Measurements from ENCODE around the gene CENPP.

Gene CENPP

DNA sequence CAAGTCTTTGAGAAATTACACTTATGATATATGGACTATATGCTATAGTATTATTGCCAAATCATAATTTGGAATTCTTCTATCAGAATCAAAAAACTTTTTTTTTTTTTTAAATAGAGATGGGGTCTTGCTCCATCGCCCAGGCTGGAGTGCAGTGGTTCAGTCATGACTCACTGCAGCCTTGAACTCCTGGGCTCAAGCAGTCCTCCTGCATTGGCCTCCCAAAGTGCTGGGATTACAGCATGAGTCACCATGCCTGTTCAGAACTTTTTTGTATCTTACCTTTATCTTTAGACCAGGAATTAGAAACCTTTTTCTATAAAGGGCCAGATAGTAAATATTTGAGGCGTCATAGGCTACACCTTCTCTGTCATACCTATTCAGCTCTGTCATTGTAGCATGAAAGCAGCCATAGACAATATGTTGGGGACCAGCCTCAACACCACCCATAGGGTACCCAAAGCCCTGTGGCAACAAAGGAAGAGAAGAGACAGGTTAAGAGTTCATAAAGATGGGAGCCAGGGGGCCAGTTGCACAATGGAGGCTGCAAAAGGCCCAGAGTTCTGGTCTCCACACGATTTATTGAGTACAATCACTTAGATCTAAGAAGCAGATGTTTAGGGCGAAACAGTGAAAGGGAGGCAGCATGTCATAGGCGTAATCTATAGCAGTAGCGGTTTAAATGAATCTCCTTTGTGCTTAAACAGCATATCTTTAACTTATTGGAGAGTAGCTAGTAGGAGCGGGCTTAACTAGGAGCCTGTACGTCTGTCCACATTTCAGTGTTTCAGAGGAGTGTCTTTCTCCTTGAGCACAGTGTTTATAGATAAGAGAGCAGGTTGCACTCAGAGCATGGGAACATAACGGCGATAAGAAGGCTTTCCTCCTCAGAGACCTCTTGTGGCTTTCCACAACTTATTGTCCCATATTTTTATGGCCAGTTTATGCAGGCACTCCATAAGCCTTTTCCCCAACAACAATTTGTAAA is 197.5 kb downstream of the CENPP start:
- no peak overlapping the region for H3K9ac ChIP-seq
- no peak overlapping the region for H3K4me3 ChIP-seq (ENCODE audit: low read depth, low read length)
- TF ChIP-seq, protein P1, sequence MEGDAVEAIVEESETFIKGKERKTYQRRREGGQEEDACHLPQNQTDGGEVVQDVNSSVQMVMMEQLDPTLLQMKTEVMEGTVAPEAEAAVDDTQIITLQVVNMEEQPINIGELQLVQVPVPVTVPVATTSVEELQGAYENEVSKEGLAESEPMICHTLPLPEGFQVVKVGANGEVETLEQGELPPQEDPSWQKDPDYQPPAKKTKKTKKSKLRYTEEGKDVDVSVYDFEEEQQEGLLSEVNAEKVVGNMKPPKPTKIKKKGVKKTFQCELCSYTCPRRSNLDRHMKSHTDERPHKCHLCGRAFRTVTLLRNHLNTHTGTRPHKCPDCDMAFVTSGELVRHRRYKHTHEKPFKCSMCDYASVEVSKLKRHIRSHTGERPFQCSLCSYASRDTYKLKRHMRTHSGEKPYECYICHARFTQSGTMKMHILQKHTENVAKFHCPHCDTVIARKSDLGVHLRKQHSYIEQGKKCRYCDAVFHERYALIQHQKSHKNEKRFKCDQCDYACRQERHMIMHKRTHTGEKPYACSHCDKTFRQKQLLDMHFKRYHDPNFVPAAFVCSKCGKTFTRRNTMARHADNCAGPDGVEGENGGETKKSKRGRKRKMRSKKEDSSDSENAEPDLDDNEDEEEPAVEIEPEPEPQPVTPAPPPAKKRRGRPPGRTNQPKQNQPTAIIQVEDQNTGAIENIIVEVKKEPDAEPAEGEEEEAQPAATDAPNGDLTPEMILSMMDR (IDR thresholded peaks at IDR 0.05): no peak
- no peaks in the 10 kb centered on the region for H3K9me3 ChIP-seq (ENCODE audit: control insufficient read depth, low read length)
- H3K36me3 ChIP-seq (ENCODE audit: control insufficient read depth, insufficient read depth, low read length): no peaks in the 10 kb centered on the region
- no peak overlapping the region for H2AFZ ChIP-seq
- H3K4me2 ChIP-seq (ENCODE audit: low read length): no peak overlapping the region
- H3K27ac ChIP-seq: no peak overlapping the region
- no peaks in the 10 kb centered on the region for H3K79me2 ChIP-seq
- H3K4me1 ChIP-seq: no peaks in the 10 kb centered on the region
- no peaks in the 10 kb centered on the region for H3K27me3 ChIP-seq (ENCODE audit: control insufficient read depth, insufficient read depth, low read length)

DNA sequence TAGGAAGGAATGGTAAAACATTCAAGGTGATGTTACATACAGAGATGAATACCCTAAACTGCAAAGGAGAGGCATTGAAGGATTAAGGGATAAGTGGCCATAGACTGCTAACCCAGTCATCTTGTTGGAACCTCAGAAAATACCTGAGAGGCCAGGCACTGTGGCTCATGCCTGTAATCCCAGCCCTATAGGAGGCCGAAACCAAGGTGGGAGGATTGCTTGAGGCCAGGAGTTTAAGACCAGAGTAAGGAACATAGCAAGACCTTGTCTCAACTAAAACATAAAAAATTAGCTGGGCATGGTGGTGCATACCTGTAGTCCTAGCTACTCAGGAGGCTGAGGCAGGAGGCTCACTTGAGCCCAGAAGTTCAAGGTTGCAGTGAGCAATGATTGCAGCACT is 199.1 kb downstream of the CENPP start:
- Histone ChIP-seq H3K27me3 (ENCODE audit: control insufficient read depth, insufficient read depth, low read length) (no peaks in the 10 kb centered on the region), H3K36me3 (ENCODE audit: control insufficient read depth, insufficient read depth, low read length) (no peaks in the 10 kb centered on the region), H3K4me2 (ENCODE audit: low read length) (no peak overlapping the region), H3K4me1 (no peaks in the 10 kb centered on the region), H3K79me2 (no peaks in the 10 kb centered on the region), H3K9ac (no peak overlapping the region), H3K27ac (no peak overlapping the region), H2AFZ (no peak overlapping the region), H3K4me3 (ENCODE audit: low read depth, low read length) (no peak overlapping the region), H3K9me3 (ENCODE audit: control insufficient read depth, low read length) (no peaks in the 10 kb centered on the region)
- TF ChIP-seq, protein P1 (IDR thresholded peaks at IDR 0.05): no peak

DNA sequence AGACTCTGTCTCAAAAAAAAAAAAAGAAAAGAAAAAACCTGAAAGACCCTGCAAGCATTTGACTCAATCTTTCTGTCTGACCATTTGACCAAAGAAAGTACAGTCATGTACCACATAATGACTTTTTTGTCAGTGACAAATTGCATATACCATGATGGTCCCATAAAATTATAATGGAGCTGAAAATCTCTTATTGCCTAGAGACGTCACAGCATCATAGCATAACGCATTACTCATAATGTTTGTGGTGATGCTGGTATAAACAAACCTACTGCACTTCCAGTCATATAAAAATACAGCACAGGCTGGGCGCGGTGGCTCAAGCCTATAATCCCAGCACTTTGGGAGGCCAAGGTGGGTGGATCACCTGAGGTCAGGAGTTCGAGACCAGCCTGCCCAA is 199.6 kb downstream of the CENPP start:
- Histone ChIP-seq H3K4me2 (ENCODE audit: low read length) (no peak overlapping the region), H3K79me2 (no peaks in the 10 kb centered on the region)

DNA sequence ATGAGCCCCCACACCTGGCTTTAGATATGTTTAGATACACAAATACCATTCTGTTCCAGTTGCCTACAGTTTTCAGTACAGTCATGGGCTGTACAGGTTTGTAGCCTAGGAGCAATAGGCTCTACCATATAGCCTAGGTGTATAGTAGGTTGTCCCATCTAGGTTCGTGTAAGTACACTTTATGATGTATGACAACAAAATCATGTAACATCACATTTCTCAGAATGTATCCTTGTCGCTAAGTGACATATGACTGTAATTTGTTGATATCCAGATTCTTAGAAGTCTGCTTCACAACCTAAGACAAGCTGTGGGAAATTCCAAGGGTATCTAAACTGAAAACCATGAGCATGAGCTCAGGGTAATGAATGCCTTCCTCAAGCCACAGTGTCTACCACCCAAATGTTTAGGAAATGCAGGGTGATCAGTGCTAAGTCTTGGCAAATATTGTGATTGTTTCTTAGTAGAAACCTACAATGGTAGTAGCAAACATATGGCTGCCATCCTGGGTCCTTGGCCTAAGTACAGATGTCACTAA is 201.6 kb downstream of the CENPP start:
- Histone ChIP-seq H2AFZ (no peak overlapping the region), H3K27me3 (ENCODE audit: control insufficient read depth, insufficient read depth, low read length) (no peaks in the 10 kb centered on the region), H3K36me3 (ENCODE audit: control insufficient read depth, insufficient read depth, low read length) (no peaks in the 10 kb centered on the region), H3K4me1 (no peaks in the 10 kb centered on the region), H3K9ac (no peak overlapping the region), H3K9me3 (ENCODE audit: control insufficient read depth, low read length) (no peaks in the 10 kb centered on the region), H3K79me2 (no peaks in the 10 kb centered on the region), H3K27ac (no peak overlapping the region), H3K4me3 (ENCODE audit: low read depth, low read length) (no peak overlapping the region), H3K4me2 (ENCODE audit: low read length) (no peak overlapping the region)
- TF ChIP-seq, protein P1 (IDR thresholded peaks at IDR 0.05): no peak

More for the DNA sequence above, 199.6 kb downstream of the CENPP start:
- Histone ChIP-seq H3K9ac (no peak overlapping the region), H3K9me3 (ENCODE audit: control insufficient read depth, low read length) (no peaks in the 10 kb centered on the region), H3K27ac (no peak overlapping the region), H3K4me1 (no peaks in the 10 kb centered on the region), H3K4me3 (ENCODE audit: low read depth, low read length) (no peak overlapping the region), H3K36me3 (ENCODE audit: control insufficient read depth, insufficient read depth, low read length) (no peaks in the 10 kb centered on the region), H2AFZ (no peak overlapping the region), H3K27me3 (ENCODE audit: control insufficient read depth, insufficient read depth, low read length) (no peaks in the 10 kb centered on the region)
- TF ChIP-seq, protein P1 (IDR thresholded peaks at IDR 0.05): no peak
